ENCODE results near the gene LRMDA. TPM values are rescaled to one million over a fixed set of nuclear protein-coding genes. Genes with fewer than 3 reads are reported as not detected.
"Not testable (repeated sequence)": the region's sequence is repeated elsewhere in the genome, so short reads cannot be mapped to it uniquely, and the experiment has no call there.

LRMDA gene
- total RNA-seq, 1 donor from 2014 or later, result not detected

DNA sequence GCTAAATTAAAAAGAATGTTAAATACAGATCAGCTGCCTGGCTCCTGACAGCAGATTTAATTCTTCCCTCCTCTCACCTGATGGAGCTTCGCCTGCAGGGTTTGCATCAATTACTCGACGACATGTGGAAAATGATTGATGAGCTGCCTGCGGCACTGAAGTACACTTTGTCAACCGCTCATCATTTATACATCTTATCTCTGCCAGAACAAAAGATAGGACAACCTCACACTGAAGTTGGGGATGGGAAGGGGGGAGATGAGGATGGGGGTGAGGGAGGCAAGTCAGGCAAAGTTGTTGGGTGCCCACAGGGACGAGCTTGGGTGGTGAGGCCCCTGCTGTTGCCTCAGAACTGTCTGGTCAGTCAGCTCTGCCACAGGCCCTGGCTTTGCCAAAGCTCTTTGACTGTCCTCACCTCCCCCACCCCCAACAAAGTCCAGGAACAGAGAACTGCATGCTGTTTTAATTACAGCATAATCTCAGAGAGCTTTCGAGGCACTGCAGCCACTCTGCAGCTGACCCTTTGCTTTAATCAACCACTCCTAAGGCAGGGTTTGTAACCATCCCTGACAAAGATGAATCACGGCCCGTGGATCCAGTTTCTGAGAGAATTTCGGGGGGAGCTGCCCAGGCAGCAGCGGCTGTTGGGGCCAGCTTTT is 702.3 kb downstream of the LRMDA start:
- intact Hi-C loops (cut with micrococcal nuclease), result no loop called here

DNA sequence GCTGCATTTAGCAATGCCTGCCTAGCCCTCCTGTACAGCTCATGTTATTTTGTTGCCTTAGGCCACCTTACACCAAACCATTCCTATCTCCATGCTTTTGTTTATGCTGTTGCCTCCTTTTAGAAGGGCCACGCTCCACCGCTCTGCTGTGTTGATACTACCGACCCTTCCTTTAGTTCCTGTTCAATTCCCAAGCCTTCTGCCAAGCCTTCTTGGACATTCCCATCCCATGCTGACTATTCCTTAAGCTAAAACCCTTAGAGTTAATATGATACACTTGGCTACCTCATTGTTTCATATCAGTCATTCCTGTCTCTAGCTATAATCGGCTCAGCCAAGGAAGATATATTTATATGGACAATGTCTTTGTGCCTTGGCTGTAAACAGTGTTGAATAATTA is 705.5 kb downstream of the LRMDA start:
- intact Hi-C loops (cut with micrococcal nuclease), result no loop called here

DNA sequence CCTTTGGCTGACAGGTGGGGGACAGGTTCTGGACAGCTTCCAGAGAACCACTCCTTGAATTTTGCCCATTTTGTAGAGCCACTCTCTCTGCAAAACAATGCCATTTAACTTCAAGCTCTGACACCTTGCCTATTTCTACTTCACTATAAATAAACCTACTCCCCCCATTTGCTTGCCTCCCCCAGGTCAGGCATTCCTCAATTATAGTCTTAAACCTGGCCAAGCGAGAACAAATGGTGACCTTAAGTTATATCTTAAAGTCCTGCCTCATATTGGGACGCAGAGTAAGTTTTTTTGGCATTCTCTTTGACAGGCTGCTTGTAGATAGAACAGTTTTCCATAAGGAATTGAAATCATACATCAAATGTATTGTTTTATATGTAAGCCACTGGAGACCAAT is 706.9 kb downstream of the LRMDA start:
- intact Hi-C loops (cut with micrococcal nuclease), result no loop called here

DNA sequence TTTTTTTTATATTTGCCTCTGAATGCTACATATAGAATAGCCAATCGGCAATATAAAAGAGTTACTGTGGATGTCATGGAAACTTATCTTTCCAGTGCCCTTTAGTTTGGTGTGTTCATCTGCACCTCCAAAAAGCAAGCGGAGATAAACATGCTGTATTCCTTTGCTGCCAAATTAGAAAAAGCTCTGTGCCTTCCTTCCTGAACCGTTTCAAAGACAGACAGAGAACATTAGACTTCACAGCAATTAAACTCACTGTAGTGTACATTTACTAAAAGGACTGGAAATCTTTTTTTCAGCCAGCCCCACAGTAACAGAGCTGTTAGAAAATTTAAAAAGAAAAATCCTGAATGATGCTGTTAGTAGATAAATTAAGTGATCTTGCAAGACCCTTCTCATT is 707.5 kb downstream of the LRMDA start:
- intact Hi-C loops (cut with micrococcal nuclease), result no loop called here

DNA sequence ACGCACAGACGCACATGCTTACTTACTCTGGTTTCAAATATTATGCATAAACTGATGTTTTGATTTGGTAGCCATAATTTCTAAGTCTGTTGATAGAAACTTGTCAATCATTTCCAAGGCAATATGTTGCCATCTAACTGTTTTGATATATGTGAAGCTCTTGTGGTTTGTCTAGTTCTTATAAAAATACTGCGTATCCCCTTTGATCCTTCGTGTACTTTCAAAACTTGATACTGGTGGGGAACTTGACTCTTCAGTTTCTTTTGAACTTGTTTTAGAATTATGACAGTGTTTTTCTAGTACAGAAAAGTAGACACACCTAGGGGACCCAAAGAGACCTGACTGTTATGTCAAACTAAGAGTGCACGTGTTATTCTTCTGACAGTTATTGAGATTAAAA is 708.0 kb downstream of the LRMDA start:
- intact Hi-C loops (cut with micrococcal nuclease), result no loop called here

DNA sequence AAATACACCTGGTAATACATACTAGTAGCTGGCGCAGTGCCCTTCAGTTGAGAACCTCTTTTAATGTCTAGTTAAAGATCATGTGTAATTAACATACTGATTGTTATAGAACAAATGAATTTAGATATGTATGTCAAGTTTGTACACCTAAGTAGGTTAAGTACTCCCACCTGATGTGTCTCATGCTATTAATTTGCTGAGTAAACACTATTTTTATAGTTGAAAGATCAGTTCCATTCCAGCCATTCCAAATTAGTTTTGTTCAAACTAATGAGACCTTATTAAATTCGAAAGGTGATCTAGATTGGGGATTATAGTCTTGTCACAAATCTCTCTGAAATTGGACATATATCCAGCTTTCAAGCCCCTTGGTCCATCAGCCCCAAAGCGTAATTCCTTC is 710.0 kb downstream of the LRMDA start:
- intact Hi-C loops (cut with micrococcal nuclease), result no loop called here

DNA sequence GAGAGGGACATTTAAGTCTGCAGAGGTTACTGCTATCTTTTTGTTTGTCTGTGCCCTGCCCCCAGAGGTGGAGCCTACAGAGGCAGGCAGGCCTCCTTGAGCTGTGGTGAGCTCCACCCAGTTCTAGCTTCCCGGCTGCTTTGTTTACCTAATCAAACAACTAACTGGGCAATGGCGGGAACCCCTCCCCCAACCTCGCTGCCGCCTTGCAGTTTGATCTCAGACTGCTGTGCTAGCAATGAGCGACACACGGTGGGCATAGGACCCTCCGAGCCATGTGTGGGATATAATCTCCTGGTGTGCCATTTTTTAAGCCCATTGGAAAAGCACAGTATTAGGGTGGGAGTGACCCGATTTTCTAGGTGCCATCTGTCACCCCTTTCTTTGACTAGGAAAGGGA is 716.8 kb downstream of the LRMDA start:
- intact Hi-C loops (cut with micrococcal nuclease), result not testable (repeated sequence)

DNA sequence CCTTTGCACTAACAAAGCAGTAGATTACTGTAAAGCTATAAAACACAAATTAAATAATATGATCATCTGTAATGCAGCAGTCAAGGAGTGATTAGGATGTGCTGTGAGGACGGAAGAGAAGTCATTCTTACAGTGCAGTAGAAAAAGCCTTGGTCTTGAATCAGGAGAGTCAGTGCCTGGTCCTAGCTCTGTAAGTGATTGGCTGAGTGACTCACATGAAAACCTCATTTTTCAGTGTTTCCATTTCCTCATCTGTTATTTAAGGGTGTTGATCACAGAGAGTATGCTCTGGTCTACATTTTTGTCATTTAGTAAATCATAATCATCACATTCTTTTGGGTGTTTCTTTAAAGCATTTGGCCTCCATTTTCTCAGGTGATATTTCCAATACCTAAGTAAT is 717.8 kb downstream of the LRMDA start:
- intact Hi-C loops (cut with micrococcal nuclease), result no loop called here

DNA sequence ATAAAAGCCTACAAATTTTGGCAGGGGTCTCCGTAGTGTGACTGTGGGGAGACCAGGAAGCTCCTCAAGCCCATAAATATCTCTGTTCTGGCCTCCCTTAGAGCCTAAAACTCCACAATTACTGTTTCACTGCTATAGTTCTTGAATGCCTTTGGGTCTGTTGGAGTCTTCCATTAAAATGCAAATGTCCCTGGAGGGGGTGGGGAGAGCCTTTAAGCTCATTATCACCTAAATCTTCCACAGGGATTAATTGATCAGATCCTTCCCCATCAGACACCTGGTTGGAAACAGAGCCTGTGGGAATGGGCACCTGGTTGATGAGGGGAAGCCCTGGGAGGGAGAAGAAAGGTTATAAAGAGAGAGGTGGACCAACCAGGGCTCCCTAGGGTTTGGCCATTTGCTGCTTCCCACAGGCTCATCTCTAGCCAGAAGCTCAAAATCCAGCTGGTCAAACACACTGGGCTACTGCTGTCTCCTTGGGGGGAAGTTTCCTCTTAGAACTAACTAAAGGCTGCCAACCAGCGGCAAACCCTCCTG is 718.2 kb downstream of the LRMDA start:
- intact Hi-C loops (cut with micrococcal nuclease), result no loop called here

DNA sequence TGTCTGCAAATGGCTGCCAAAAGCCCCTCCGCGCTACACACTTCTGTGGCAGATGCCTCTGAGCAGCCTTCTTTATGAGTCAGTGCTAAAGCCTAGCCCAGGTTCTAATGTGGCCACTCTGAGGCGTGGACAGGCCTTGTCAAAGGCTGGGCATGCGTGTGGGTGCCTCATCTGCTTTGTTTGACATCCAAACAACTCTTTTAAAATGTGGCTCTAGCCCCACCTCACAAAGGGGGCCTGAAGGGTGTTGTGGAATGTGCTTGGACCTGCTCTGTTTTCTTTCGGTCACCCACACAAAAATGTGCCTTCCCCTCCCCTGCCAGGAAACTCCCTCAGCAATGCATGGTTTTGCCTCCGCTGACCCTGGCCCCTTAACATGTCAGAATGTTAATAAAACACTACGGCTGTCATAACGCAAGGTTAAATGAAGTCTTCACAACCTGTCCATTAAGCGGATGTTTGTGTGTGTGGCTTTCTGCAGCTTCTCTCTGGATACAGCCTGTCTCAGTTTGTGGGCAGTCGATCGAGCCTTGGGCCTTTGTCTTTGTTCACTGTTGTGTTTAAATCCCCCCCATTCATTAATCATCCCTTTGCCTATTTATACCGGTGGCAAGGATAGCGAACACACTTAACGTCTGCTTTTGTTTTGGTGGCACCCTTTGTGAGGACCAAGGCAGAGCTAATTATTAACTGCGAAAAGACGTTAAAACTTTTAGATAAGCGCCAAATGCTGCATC is 718.9 kb downstream of the LRMDA start:
- intact Hi-C loops (cut with micrococcal nuclease), result no loop called here

DNA sequence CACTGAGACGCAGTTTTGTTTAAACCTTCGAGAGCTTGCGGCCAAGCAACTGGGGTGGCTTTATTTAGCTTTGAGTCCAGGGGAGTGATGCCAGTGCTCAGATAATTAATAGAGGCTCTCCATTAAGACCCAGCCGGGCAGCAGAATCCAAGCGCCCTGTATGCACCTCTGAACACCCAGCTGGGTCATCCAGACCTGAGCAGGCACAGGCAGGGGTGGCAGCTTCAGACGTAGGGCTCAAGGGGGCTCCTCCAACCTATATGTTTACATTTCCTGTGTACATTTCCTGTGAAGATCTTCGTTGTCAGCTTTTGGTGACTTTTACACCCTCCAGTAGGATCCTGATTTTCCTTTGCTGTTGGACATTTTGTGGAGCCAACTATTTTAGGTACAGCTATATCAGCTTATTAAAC is 719.5 kb downstream of the LRMDA start:
- intact Hi-C loops (cut with micrococcal nuclease), result no loop called here

DNA sequence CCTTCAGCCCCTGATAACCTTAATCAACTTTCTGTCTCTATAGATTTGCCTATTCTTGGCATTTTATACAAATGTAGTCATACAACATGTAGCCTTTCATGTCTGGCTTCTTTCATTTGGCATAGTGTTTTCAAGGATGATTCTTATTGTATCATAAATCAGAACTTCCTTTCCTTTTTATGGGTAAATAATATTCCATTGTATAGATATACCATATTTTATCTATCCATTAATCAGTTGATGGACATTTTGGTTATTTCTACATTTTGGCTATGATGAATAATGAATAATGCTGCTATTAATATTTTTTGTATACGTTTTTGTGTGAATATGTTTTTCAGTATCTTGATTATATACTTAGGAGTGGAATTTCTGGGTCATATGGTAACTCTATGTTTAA is 720.8 kb downstream of the LRMDA start:
- intact Hi-C loops (cut with micrococcal nuclease), result no loop called here

DNA sequence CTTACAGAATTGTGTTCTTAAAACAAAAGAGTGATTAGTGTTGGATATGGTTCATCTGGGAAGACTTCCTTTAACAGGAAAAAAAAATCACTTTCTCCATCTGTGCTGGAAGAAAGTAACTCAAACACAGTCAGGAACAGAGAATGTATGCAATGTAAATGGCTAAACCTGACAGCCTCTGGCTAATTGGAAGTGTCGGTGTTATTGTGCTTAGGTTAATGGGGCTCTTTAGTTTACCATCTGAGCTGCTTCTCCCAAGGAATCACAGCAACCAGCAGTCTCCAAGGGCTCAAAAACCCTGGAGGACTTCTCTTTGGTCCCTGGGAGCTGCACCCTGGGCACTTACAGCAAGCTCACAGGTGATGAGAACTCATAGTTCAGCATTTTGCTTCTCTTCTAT is 724.5 kb downstream of the LRMDA start:
- intact Hi-C loops (cut with micrococcal nuclease), result no loop called here

DNA sequence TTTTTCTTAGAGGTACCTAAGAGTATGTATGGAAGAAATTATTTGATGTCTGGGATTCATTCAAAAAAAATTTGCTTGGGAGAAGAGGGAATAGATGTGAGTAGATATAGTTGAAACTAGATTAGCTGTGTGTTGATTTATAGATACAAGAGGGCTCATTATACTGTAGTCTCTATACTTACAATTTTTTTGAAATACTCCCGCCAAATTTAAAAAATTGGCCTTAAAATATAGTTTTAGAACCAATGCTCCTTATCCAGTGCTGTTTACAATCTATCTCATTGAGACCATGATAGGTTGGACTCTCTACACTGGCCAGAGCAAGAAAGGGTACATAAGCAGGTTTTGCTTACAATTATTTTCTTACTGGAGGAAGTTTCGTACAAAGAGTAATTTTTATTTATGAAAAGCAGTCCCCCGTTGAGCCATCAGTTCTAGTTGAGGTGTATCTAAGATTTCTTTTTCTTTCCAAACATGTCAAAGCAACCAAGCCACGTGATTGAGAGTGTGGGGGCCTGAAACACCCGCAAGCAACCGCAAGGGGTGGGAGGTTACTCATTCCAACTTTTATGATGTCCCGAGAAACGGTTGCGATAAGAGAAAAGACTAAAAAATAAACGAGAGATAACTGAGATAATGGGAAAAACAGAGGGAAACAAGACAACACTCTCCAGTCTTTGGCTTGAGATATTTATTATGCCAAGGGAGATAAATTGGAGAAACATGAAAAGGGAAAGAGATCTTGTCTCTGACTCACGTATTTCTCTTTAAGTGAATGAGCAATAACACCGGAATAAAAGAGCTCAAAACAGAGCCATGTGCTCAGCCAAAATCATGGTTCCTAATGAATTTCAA is 729.2 kb downstream of the LRMDA start:
- intact Hi-C loops (cut with micrococcal nuclease), result no loop called here

DNA sequence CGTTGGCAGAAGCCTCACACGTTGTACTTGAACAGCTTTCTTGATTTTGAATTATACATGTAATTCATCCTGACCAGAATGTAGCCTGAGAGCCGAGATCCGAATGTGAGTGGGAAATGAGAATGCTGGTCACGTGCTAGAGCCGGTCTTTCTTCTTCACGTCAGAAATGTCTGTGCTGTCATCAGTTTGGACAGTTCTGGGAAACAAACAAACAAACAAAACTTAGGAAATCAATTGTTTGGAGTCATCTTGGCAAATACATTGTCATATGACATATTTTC is 729.8 kb downstream of the LRMDA start:
- intact Hi-C loops (cut with micrococcal nuclease), result no loop called here

DNA sequence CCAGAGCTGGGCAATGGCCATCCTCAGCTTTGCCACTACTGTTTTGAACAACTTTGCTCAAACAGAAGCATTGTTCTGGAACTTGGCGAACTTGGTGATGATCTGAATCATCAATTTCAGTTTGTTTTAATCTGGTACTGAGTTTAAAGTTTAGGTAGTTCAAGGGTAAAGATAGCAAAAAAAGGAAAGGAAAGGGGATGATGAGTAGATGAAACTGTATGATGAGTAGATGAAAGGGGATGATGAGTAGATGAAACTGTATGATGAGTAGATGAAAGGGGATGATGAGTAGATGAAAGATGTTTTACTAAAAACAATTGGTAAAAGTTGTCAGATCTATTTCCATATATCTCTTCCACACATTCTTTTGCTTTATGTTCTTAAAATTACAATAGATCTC is 737.0 kb downstream of the LRMDA start:
- intact Hi-C loops (cut with micrococcal nuclease), result no loop called here

DNA sequence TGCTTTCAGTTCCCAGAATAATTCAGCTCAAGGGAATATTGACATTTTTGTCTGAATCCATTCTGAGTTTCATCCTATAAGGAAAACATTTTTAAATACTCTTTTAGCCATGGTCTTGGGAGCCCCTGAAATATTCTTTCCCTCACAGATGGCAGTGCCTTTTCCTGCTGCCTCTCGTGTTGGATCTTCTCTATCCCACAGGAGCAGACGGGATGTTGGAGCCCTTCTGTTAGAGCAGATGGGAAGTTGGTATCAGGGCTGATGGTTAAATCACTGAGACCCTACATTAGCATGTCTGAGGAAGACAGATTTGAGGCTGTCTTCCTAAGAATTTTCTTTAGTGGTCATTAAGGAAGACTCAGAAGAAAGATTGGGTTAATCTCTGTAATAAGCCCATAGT is 737.8 kb downstream of the LRMDA start:
- intact Hi-C loops (cut with micrococcal nuclease), result no loop called here

DNA sequence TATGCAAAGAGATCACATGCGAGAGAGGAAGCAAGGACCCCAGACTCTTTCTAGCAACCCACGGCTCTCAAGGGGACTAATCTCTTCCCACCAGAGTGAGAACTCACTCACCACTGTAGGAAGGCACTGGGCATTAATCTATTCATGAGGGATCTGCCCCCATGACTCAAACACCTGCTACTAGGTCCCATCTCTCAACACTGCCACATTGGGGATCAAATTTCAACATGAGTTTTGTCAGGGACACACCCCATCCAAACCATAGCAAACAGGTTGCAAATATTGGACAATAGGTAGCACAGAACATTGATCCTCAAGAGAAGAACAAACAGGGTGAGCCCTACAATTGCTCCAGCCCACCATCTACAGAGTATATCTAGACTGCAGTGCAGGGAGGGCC is 740.6 kb downstream of the LRMDA start:
- intact Hi-C loops (cut with micrococcal nuclease), result no loop called here

DNA sequence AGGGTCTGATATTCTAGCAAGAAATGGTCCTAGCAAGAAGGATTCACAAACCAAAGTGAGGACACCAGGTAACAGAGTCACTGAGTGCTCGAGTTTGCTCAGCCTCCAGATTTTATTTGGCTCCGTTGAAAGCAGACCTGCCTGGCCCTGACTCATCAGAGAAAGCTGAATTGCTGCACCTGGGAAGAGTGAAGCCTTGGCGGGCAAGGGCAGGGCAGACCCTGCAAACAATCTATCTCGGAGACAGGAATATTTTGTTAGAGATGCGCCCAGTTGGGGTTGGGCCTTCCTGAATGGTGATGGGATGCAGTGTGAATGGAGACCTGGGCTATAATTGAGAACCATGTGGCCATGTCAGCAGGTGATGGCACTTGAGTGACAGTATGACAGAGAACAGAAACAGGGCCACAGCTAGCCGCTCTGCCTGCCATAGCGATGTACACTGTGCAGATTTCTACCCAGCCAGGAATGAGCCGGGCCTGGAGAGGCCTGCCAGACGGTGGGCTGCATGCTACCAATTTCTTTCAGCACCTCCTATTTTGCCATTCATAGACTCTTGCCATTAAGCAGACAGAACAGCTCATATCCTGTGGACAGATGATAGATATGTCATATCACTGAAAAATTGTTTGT is 744.2 kb downstream of the LRMDA start:
- intact Hi-C loops (cut with micrococcal nuclease), result no loop called here

DNA sequence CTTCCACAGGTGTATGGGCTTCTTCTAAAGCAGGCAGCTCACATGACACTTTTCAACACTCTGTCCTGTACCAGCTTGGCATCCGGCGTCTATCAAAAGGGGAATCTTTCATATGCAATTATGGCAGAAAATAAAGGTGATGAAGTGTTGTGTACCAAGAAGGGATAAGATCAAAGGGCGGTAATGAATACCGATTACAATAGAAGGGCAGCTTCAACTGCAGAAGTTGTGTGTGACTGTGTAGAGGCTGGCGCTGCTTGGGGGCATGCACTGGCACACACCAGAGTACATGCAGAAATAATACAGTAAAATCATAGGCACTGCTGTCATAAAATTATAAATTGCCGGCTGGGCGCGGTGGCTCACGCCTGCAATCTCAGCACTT is 744.7 kb downstream of the LRMDA start:
- intact Hi-C loops (cut with micrococcal nuclease), result no loop called here

DNA sequence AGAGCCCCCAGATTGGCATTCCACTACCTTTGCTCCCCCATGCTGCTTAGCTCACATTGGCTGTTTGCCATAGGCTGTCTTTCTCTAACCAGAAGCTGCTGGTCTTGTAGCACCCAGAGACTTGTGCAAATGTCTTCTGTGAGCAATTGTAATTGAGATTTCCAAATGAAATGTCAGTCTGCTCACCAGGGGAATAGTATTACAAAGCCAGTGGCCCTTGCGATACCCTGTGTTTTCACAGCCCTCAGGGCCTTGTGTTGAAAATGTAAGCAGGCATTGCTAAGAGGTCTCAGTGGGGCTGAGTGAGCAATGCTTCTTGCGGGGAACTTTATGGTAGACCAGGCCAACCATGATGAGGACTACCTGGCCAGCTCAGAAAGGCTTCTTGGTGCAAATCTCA is 746.5 kb downstream of the LRMDA start:
- intact Hi-C loops (cut with micrococcal nuclease), result no loop called here
